HG03521 (cell line): Measurements from ENCODE around the gene POLR2F.

Experiments
- ATAC-seq: cut with Tn5 transposase; IDR thresholded peaks from one replicate; pipeline ENCODE4 v1.9.1; 2021; ENCODE audit warnings: mild to moderate bottlenecking, moderate library complexity; ENCODE audit not compliant: unreplicated experiment

POLR2F gene

DNA sequence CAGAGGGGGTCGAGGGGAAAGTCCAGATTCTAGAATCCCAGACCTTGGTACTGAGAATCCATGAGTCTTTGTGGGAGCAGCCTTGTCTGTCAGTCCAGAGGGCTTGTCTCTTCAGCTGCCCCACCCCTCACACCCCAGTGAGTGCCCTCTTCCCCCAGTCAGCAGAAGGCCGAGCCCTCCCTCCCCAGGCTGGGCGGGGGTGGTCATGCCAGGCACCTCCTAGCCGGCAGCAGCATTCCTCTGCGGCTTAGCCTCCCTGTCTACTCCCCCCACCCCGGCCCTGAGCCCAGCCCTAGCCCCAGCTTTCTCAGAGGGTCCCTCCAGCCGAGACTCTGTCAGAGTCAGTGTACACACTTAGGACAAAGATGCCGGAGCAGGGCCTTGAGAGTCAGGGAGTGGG lies 26.3 kb downstream of the POLR2F start:
- no peak for ATAC-seq

GRCh38 chr22:37981282-37982011 lies 27.9 kb downstream of the POLR2F start:
- ATAC-seq: no peak

DNA sequence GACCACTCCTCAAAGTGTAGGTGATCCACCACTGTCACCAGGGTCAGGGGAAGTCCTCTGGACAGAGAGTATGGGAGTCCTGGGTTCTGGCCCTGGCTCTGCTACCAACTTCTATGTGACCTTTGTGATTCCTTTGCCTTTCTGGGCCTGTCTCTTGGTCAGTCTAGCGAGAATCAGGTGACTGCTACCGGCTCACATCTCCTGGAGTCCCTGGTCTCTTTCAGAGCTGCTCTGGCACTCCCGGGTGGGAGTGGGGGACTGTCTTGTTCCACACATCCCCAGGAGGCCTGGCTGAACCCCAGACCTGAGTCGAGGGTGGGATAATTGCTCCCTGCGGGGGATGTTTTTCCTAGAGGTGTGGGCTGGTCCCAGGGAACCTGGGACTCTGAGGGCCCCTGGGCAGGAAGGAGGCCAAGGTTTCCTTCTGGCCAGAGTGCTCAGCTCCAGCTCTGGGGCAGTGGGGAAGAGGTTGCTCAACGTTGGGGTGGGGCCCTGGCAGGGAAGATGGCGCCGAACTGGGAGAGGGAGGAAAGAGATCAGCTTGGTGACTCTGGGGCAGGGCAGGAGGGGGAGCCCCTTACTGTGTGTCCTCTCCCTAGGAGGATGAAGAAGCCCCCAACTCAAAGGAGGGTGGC lies 28.8 kb downstream of the POLR2F start:
- no peak for ATAC-seq

DNA sequence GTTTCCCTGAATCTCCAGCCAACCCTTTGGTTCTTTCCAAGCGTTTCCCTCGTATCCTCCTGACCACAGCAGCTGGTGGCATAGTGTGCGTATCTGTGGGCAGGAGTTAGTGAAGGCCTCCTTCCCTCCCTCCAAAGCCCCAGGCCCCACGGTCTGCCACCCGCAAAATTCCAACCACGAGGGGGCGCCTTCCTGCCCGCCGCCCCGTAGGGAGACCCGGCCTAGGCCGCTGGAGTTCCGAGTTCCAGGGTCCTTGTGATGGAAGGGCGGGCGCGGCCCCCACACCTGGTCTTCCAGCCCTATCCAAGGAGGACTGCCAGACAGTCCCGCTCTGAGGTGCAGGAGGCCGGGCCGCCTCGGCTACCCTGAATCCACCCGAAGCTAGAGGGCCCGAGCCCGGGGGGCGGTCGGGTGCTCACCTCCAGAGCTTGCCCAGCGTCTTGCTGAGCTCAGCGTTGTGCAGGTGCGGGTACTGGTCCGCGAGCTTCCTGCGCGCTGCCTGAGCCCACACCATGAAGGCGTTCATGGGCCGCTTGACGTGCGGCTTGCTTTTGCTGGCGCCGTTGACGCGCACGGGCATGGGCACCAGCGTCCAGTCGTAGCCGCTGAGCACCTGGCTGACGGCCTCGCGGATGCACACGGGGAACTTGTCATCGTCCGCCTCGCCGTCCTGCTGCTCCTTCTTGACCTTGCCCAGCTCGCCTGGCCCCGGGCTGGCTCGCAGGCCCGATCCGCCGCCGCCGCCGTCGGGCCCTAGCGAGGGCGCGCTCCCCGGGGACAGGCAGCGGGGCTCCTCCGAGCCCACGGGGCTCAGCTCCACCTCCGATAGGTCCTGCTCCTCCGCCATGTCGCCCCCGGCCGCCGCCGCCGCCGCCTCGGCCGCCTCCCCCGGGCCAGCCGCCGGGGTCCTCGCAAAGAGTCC lies 29.7 kb downstream of the POLR2F start:
- no peak for ATAC-seq

GRCh38 chr22:37983860-37984791 lies 30.6 kb downstream of the POLR2F start, which contains the start of gene SOX10:
Gene SOX10, minus strand, starts transcription at chr22:37984555. Its CDS starts 771 bp downstream, at chr22:37983784.
- no peak for ATAC-seq

DNA sequence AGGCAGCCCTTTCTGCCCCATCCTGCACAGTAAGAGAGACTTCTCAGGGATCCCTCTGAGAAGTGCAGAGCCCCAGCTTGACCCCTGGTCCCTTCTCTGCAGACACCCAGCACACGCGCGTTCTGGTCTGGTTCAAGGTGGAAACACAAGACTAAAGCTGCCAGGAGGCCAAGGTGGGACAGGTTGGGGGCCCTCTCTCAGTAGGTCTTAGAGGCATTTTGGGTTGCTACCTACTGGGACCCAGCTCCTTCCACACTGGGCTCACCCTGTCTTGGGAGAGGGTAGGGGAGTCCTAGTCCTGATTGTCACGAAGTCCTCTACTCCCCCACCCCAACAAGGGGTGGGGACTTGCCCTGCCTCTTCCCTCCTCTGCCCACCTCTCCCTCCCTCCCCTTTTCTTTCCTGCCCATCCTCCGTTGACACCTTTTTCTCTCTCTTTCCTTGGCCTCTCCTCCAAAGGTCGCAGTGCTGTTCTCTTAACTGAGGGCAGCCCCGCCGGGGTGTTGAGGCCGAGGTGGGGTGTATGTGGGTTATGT lies 31.6 kb downstream of the POLR2F start:
- ATAC-seq: no peak

- ATAC-seq: no peak
These were observed 32.3 kb downstream of the POLR2F start for GRCh38 chr22:37985751-37986281.

DNA sequence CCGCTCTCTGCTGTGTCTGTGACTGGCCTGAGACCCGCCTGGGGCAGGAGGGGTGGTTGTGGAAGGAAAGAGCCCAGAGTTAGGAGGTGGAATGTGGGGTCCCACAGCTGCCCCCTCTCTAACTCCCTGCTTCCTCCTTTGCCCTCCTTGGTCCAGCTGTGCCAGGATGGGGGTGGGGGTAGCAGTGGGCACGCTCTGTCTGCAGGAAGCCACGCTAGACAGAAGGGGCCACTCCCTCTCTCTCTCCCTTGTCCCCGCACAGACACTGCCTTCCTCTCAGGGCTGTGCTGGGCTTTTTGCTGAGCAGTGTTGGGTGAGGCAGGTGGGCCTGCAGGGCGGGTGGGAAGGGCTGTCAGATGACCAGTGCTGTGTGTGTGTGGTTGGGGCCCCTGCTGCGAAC lies 32.9 kb downstream of the POLR2F start:
- ATAC-seq: no peak

GRCh38 chr22:37989146-37990045 lies 35.9 kb downstream of the POLR2F start:
- ATAC-seq: no peak

GRCh38 chr22:37990301-37990700 lies 36.8 kb downstream of the POLR2F start:
- no peak for ATAC-seq

GRCh38 chr22:37990862-37991261 lies 37.4 kb downstream of the POLR2F start:
- no peak for ATAC-seq

DNA sequence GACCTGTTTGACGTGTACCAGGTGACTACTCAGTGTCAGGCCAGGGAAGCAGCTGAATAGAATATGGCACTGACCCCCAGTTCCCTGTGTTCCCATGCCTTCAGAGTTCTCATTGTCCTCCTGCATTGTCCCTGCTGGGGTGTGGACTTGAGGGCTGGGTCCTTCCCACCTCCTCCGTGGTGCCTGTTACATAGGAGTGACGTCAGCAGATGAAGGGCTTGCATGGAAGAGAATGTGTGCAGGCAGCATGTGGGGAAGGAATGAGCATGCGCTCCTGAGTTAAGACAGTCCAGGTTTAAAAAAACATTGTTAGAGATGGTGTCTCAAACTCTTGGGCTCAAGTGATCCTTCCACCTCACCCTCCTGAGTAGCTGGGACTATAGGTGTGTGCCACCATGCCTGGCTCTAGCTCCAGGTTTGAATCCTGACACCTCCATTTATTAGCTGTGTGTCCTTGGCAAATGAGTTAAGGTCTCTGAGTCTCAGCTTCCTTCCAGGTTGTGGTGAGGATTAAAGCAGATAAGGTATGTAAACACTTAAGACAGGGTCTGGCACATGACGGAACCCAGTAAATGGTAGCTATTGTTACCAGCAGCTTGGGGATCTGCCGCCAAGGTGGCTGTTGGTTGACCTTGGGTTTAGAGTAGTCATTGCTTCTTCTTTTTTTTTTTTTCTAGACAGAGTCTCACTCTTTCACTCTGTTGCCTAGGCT lies 38.4 kb downstream of the POLR2F start:
- no peak for ATAC-seq

DNA sequence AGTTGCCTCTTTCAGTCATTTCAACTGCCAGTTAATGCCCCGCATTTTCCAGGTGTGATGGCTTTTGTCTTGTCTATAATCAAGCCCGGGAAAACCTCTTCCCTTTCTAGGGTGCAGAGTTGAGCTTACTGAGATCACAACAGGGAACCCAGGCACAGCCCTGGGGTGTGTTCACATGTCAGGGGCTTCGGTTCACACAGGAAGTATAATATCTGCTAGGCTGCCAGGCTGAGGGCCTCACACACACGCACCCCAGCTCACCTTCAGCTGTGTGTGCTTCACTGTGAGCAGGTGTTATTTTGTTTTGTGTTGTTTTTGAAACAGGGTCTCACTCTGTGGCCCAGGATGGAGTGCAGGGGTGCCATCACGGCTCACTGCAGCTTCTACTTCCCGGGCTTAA lies 40.5 kb downstream of the POLR2F start:
- no peak for ATAC-seq

- ATAC-seq: no peak
These were observed 41.5 kb downstream of the POLR2F start for GRCh38 chr22:37994982-37995381.

GRCh38 chr22:37995460-37995859 lies 42.0 kb downstream of the POLR2F start:
- ATAC-seq: no peak

DNA sequence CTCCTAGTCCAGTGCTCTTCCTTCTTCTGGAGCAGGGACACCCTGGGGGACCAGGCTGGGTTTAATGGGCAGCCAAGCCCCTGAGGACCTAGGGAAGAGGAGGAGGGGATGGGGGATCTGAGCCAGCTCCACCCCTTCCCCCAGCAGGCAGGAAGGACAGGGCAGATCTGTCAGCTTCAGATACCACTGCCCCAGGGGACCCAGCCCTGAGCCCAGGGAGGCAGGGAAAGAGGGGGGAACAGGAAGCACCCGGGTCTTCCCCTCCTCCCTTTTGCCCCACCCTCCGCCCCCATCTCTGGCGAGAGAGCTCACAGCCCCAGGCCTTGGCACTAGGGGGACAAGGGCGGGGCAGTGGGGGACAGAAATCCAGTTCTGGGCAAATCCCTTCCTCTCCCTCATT lies 42.6 kb downstream of the POLR2F start:
- no peak for ATAC-seq

- ATAC-seq: no peak
These were observed 43.2 kb downstream of the POLR2F start for GRCh38 chr22:37996515-37997246.

DNA sequence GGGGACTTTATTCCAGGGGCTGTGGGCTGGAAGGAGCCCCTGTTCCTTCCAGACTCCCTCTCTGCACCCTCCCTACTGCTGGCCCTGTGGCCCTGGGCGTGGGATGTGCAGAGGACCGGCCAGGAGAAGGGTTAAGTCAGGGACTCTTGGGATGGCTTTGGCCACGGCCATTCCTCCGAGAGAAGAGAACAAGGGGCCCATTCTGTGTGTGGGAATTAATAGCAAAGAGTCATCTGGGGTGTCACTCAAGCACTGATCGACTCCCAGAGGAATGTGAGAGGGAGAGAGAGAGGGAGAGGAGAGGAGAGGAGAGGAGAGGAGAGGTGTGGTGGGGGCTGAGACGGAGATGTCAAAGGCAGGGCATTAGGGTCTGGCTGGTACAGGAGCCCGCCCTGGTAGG lies 45.0 kb downstream of the POLR2F start:
- ATAC-seq: no peak
